SK-N-SH (cell line): ENCODE measurements around the gene IKBKE. TPM values are rescaled to one million over a fixed set of nuclear protein-coding genes. Genes with fewer than 3 reads are reported as not detected.

Experiments
- CTCF ChIA-PET: fragments of 300-600, 350-600 bp; formaldehyde crosslinking; extraction: SDS; loops from one replicate; lab custom pipeline; 2021; lab: Yijun Ruan, JAX
- POLR2A ChIA-PET: fragments of 350-600 bp; sonication (Branson Sonifier 250); formaldehyde crosslinking; extraction: SDS; loops from one replicate; lab custom pipeline; 2020; ENCODE audit warnings: antibody characterized with exemption, inconsistent platforms; lab: Yijun Ruan, JAX
- DNase-seq: peaks from one replicate; pipeline ENCODE4 v3.0.0; 2012
- H2AFZ ChIP-seq: fragments of 200-600 bp; sonication (generic); 2 replicates; pipeline ENCODE4 v1.8.1; 2016; ENCODE audit warnings: antibody characterized with exemption, mild to moderate bottlenecking, low read depth
- H3F3A ChIP-seq: fragments of 200-600 bp; sonication (generic); replicated peaks from 2 replicates; pipeline ENCODE3; 2016; ENCODE audit warnings: antibody characterized with exemption, mild to moderate bottlenecking; ENCODE audit not compliant: insufficient read depth
- H3K27ac ChIP-seq, 2 experiments: fragments of 200-500 bp in 1 of 2; fragments of 200-600 bp in 1 of 2; sonication (Bioruptor generic) in 1 of 2; sonication (generic), shearing (Covaris generic) in 1 of 2; 2 replicates each; pipeline versions ENCODE4 v1.5.1 to v1.6.1; 2014 to 2016; ENCODE audit warnings: low read depth in 2 of 2, inconsistent platforms in 1 of 2, low read length in 1 of 2, mild to moderate bottlenecking in 1 of 2, mixed read lengths in 1 of 2
- H3K27me3 ChIP-seq: fragments of 200-600 bp; sonication (generic), shearing (Covaris generic); 2 replicates; pipeline ENCODE4 v1.6.1; 2016; ENCODE audit warnings: mixed run types; ENCODE audit not compliant: insufficient read depth
- H3K36me3 ChIP-seq, 2 experiments: fragments of 200-500 bp in 1 of 2; fragments of 200-600 bp in 1 of 2; sonication (Bioruptor generic) in 1 of 2; sonication (generic) in 1 of 2; replicated peaks in 1 of 2; 2 replicates each; pipeline versions ENCODE3 to v1.5.1; 2014 to 2016; ENCODE audit warnings: low read length in 1 of 2, mild to moderate bottlenecking in 1 of 2; ENCODE audit not compliant: insufficient read depth in 2 of 2, control insufficient read depth in 1 of 2
- H3K4me1 ChIP-seq, 2 experiments: fragments of 200-500 bp in 1 of 2; fragments of 200-600 bp in 1 of 2; sonication (Bioruptor generic) in 1 of 2; sonication (generic), shearing (Covaris generic) in 1 of 2; 2 replicates each; pipeline versions ENCODE4 v1.5.1 to v1.6.1; 2014 to 2016; ENCODE audit warnings: low read depth in 1 of 2, low read length in 1 of 2, mixed run types in 1 of 2; ENCODE audit not compliant: insufficient read depth in 2 of 2, control insufficient read depth in 1 of 2
- H3K4me2 ChIP-seq: fragments of 200-600 bp; sonication (generic), shearing (Covaris generic); 2 replicates; pipeline ENCODE4 v1.6.1; 2017; ENCODE audit warnings: mixed run types
- H3K4me3 ChIP-seq, 2 experiments: fragments of 200-500 bp in 1 of 2; fragments of 200-600 bp in 1 of 2; sonication (Bioruptor generic) in 1 of 2; sonication (generic), shearing (Covaris generic) in 1 of 2; 2 replicates each; pipeline versions ENCODE4 v1.5.1 to v1.8.1; 2014 to 2016; ENCODE audit warnings: low read depth in 2 of 2, inconsistent platforms in 1 of 2, low read length in 1 of 2, mild to moderate bottlenecking in 1 of 2, mixed read lengths in 1 of 2, moderate library complexity in 1 of 2
- H3K79me2 ChIP-seq: fragments of 200-600 bp; sonication (generic); 2 replicates; pipeline ENCODE4 v1.8.1; 2017; ENCODE audit warnings: mild to moderate bottlenecking; ENCODE audit not compliant: insufficient read depth
- H3K9ac ChIP-seq: fragments of 200-600 bp; sonication (generic); 2 replicates; pipeline ENCODE4 v1.6.1; 2017; ENCODE audit warnings: mixed run types
- H3K9me2 ChIP-seq: fragments of 200-600 bp; sonication (generic); 2 replicates; pipeline ENCODE4 v1.6.1; 2017; ENCODE audit warnings: mixed run types
- H3K9me3 ChIP-seq: fragments of 200-600 bp; sonication (generic); 2 replicates; pipeline ENCODE4 v1.6.1; 2017; ENCODE audit warnings: mixed run types, mild to moderate bottlenecking, moderate library complexity
- H4K20me1 ChIP-seq: fragments of 200-600 bp; sonication (generic); 2 replicates; pipeline ENCODE4 v1.6.1; 2017; ENCODE audit warnings: mild to moderate bottlenecking, mixed run types; ENCODE audit not compliant: insufficient read depth
- CHD2 ChIP-seq: fragments of 150-350 bp; IDR thresholded peaks from 2 replicates; pipeline ENCODE4 v1.6.1; 2018; ENCODE audit warnings: low read length; ENCODE audit not compliant: partially characterized antibody
- EP300 ChIP-seq, 2 experiments: IDR thresholded peaks; 2 replicates each; pipeline versions ENCODE4 v1.4.0 to v1.6.1; 2012; ENCODE audit warnings: borderline replicate concordance in 1 of 2, low read depth in 1 of 2, low read length in 1 of 2
- FOSL2 ChIP-seq: IDR thresholded peaks from 2 replicates; pipeline ENCODE4 v1.4.0; 2012; ENCODE audit warnings: low read depth, mild to moderate bottlenecking, moderate library complexity, borderline replicate concordance
- FOXJ3 ChIP-seq: sonication (generic); formaldehyde crosslinking; IDR thresholded peaks from 2 replicates; pipeline ENCODE4 v1.5.1; 2020; ENCODE audit warnings: mild to moderate bottlenecking, missing genetic modification reagents
- GATA2 ChIP-seq: sonication (generic); formaldehyde crosslinking; IDR thresholded peaks from 2 replicates; pipeline ENCODE4 v1.5.0; 2020; ENCODE audit warnings: mild to moderate bottlenecking, missing genetic modification reagents
- MXI1 ChIP-seq: IDR thresholded peaks from 2 replicates; pipeline ENCODE4 v1.6.1; 2012; ENCODE audit warnings: mild to moderate bottlenecking, low read depth, low read length, improper control_type of control experiment
- NFIC ChIP-seq: IDR thresholded peaks from 2 replicates; pipeline ENCODE4 v1.4.0; 2012; ENCODE audit warnings: borderline replicate concordance
- NRF1 ChIP-seq: IDR thresholded peaks from 2 replicates; pipeline ENCODE4 v1.6.1; 2012; ENCODE audit warnings: low read depth, mild to moderate bottlenecking, low read length
- RCOR1 ChIP-seq: fragments of 150-350 bp; IDR thresholded peaks from 2 replicates; pipeline ENCODE4 v1.6.1; 2017; ENCODE audit warnings: antibody characterized with exemption, low read length
- TAF1 ChIP-seq: IDR thresholded peaks from 2 replicates; pipeline ENCODE4 v1.6.1; 2012; ENCODE audit warnings: low read depth, mild to moderate bottlenecking, low read length, moderate library complexity, borderline replicate concordance
- TCF12 ChIP-seq: IDR thresholded peaks from 2 replicates; pipeline ENCODE4 v1.4.0; 2012
- TEAD4 ChIP-seq: IDR thresholded peaks from 2 replicates; pipeline ENCODE4 v1.4.0; 2012; ENCODE audit warnings: mild to moderate bottlenecking, borderline replicate concordance; ENCODE audit not compliant: insufficient read depth
- WGBS: methylation state at CpG from one replicate; pipeline ENCODE4 v1.1.6; 2017; ENCODE audit warnings: low lambda C conversion rate; 5-methylcytosine and 5-hydroxymethylcytosine counted together
- polyA plus RNA-seq, 3 experiments: library from polyadenylated mRNA; depleted of rRNA; stranded (reverse); fragments of >200 nt; gene quantifications; 2 replicates each; pipeline ENCODE4 v1.2.3, GENCODE V29; 2012
- TF ChIP-seq, protein P1 (sequence below): IDR thresholded peaks from 2 replicates; pipeline ENCODE4; 2012
- TF ChIP-seq, protein P2 (sequence below): fragments of 200-600 bp; sonication (generic); IDR thresholded peaks from 2 replicates; pipeline ENCODE4 v1.6.1; 2017; ENCODE audit warnings: antibody characterized with exemption, mild to moderate bottlenecking, moderate library complexity
- TF ChIP-seq, protein P3 (sequence below): fragments of 150-350 bp; IDR thresholded peaks from 2 replicates; pipeline ENCODE4 v1.6.1; 2016; ENCODE audit warnings: mild to moderate bottlenecking, low read depth, low read length
- TF ChIP-seq, protein P4 (sequence below): IDR thresholded peaks from 2 replicates; pipeline ENCODE4 v1.4.0; 2012; ENCODE audit warnings: low read depth

Gene IKBKE
- polyA plus RNA-seq, 1 of the 3 experiments (the other 2 are of a cell fraction), result 14.5 TPM

DNA sequence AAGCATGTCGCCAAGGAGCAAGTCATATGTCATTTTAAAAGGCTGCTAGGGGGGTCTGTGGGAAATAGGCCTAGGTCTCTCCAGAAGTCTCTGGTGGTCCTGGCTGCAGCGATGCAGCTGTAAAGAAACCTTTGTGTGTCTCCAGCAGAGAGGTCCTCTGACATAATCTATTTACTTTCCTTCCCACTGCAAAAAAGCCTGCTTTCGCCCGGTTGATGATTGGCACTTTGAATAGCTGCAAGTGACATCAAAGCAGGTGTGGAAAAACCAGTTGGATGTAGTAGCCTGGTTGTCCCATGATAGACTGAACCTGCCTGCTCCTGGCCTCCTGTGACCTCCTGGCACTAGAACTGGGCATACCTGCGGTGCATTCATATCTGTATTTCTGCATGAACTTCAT is 50.9 kb downstream of the IKBKE start:
- H3K4me1 ChIP-seq, result no peaks in the 10 kb centered on the region
- H3K79me2 ChIP-seq, result no peaks in the 10 kb centered on the region
- H3K36me3 ChIP-seq, result no peaks in the 10 kb centered on the region
- ChIA-PET POLR2A (no interaction called here), CTCF (interaction anchor here (1.0 to 1.5 kb wide), 3 partner anchors 21 to 31 kb away, joined by 4 to 5 read pairs (median 5); no protein-coding TSS in a partner anchor)
- no peaks in the 10 kb centered on the region for H4K20me1 ChIP-seq
- no peak overlapping the region for H2AFZ ChIP-seq
- whole genome bisulfite sequencing, result 87% methylated on average over 5 of the region's 5 CpGs
- H3K27ac ChIP-seq, result no peak overlapping the region
- TF ChIP-seq, protein P1, sequence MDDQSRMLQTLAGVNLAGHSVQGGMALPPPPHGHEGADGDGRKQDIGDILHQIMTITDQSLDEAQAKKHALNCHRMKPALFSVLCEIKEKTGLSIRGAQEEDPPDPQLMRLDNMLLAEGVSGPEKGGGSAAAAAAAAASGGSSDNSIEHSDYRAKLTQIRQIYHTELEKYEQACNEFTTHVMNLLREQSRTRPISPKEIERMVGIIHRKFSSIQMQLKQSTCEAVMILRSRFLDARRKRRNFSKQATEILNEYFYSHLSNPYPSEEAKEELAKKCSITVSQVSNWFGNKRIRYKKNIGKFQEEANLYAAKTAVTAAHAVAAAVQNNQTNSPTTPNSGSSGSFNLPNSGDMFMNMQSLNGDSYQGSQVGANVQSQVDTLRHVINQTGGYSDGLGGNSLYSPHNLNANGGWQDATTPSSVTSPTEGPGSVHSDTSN, result no peak
- TF ChIP-seq FOXJ3 (CRISPR knock-in tag) (no peak), TEAD4 (no peak), GATA2 (CRISPR knock-in tag) (no peak), CHD2 (no peak), NRF1 (no peak), TCF12 (no peak), RCOR1 (no peak), NFIC (no peak), MXI1 (no peak), TAF1 (no peak), FOSL2 (no peak), EP300 (IDR thresholded peaks at IDR 0.05; ENCODE audit: borderline replicate concordance in 1 of 2, low read depth in 1 of 2, low read length in 1 of 2) (no peak)
- TF ChIP-seq, protein P2, sequence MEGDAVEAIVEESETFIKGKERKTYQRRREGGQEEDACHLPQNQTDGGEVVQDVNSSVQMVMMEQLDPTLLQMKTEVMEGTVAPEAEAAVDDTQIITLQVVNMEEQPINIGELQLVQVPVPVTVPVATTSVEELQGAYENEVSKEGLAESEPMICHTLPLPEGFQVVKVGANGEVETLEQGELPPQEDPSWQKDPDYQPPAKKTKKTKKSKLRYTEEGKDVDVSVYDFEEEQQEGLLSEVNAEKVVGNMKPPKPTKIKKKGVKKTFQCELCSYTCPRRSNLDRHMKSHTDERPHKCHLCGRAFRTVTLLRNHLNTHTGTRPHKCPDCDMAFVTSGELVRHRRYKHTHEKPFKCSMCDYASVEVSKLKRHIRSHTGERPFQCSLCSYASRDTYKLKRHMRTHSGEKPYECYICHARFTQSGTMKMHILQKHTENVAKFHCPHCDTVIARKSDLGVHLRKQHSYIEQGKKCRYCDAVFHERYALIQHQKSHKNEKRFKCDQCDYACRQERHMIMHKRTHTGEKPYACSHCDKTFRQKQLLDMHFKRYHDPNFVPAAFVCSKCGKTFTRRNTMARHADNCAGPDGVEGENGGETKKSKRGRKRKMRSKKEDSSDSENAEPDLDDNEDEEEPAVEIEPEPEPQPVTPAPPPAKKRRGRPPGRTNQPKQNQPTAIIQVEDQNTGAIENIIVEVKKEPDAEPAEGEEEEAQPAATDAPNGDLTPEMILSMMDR, result no peak
- TF ChIP-seq, protein P3, sequence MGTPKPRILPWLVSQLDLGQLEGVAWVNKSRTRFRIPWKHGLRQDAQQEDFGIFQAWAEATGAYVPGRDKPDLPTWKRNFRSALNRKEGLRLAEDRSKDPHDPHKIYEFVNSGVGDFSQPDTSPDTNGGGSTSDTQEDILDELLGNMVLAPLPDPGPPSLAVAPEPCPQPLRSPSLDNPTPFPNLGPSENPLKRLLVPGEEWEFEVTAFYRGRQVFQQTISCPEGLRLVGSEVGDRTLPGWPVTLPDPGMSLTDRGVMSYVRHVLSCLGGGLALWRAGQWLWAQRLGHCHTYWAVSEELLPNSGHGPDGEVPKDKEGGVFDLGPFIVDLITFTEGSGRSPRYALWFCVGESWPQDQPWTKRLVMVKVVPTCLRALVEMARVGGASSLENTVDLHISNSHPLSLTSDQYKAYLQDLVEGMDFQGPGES, result no peak
- TF ChIP-seq, protein P4, sequence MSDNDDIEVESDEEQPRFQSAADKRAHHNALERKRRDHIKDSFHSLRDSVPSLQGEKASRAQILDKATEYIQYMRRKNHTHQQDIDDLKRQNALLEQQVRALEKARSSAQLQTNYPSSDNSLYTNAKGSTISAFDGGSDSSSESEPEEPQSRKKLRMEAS, result no peak
- H3F3A ChIP-seq, result no peaks in the 10 kb centered on the region
- no peaks in the 10 kb centered on the region for H3K27me3 ChIP-seq
- H3K9me3 ChIP-seq, result no peaks in the 10 kb centered on the region
- DNase-seq, result no peak
- H3K9me2 ChIP-seq, result no peaks in the 10 kb centered on the region
- H3K4me3 ChIP-seq, result no peak overlapping the region
- no peak overlapping the region for H3K9ac ChIP-seq
- H3K4me2 ChIP-seq, result no peak overlapping the region
